ENCODE measurements around the gene ZNF311.
A peak's percentile ranks its signal among the peaks of the same experiment; 100 is the strongest.

Gene ZNF311

GRCh38 chr6:29005183-29005885, at the start of gene ZNF311:
ZNF311 (minus strand) TSS chr6:29005315; CDS start chr6:29003954, 1,361 bp downstream.
- no peak for DNase-seq

GRCh38 chr6:29051680-29052079, 46.6 kb upstream of the ZNF311 start:
- no peak for DNase-seq

GRCh38 chr6:29045075-29045474, 40.0 kb upstream of the ZNF311 start, which contains the start of gene OR2W1:
OR2W1 (minus strand) TSS chr6:29045175; CDS start chr6:29045175, 0 bp downstream.
- DNase-seq, result no peak

GRCh38 chr6:29035951-29036350, 30.8 kb upstream of the ZNF311 start:
- DNase-seq, result no peak

- DNase-seq, result no peak
Observed at GRCh38 chr6:29028821-29029220, 23.7 kb upstream of the ZNF311 start.

- no peak for DNase-seq
Observed at GRCh38 chr6:29025927-29026585, 20.9 kb upstream of the ZNF311 start.

GRCh38 chr6:29021434-29021833, 16.3 kb upstream of the ZNF311 start:
- DNase-seq, result no peak

GRCh38 chr6:29019629-29020028, 14.5 kb upstream of the ZNF311 start:
- DNase-seq, result no peak

GRCh38 chr6:29017428-29017802, 12.3 kb upstream of the ZNF311 start:
- DNase-seq, result no peak

GRCh38 chr6:29016559-29017427, 11.7 kb upstream of the ZNF311 start:
- peak; percentile 77 for DNase-seq

GRCh38 chr6:29014729-29015608, 9.9 kb upstream of the ZNF311 start:
- no peak for DNase-seq

GRCh38 chr6:29011276-29011734, 6.2 kb upstream of the ZNF311 start:
- DNase-seq, result peak; percentile 77

GRCh38 chr6:29009358-29009757, 4.2 kb upstream of the ZNF311 start:
- DNase-seq, result no peak

- DNase-seq, result no peak
Observed at GRCh38 chr6:29008089-29008488, 3.0 kb upstream of the ZNF311 start.

- DNase-seq, result no peak
Observed at GRCh38 chr6:28996844-28997510, 8.1 kb downstream of the ZNF311 start.

- no peak for DNase-seq
Observed at GRCh38 chr6:28995093-28995650, 9.9 kb downstream of the ZNF311 start.

GRCh38 chr6:28988536-28989311, 16.4 kb downstream of the ZNF311 start:
- DNase-seq, result no peak

GRCh38 chr6:28985462-28986164, 19.5 kb downstream of the ZNF311 start:
- DNase-seq, result peak; percentile 94

GRCh38 chr6:28983838-28984237, 21.3 kb downstream of the ZNF311 start:
- no peak for DNase-seq

Data from NCI-H1105 treated with DMSO at 0.1 percent for 48 hours (cell line).